H1 (cell line): ENCODE results near the gene NR2C2. TPM values are rescaled to one million over a fixed set of nuclear protein-coding genes. Genes with fewer than 3 reads are reported as not detected.

Source experiments
- CTCF ChIA-PET: fragments of 300-600 bp; sonication (Branson Sonifier 250); formaldehyde crosslinking; loops from one replicate; lab custom pipeline; 2021; ENCODE audit not compliant: partially characterized antibody; lab: Charles Lee
- POLR2A ChIA-PET: fragments of 300-600 bp; sonication (Branson Sonifier 250); formaldehyde crosslinking; loops from one replicate; lab custom pipeline; 2021; ENCODE audit warnings: inconsistent platforms; ENCODE audit not compliant: partially characterized antibody; lab: Charles Lee
- DNase-seq, 2 experiments: peaks; one replicate each; pipeline versions ENCODE4 v3.0.0 to v3.0.0-alpha.2; 2010 to 2022; ENCODE audit warnings: low spot score in 2 of 2, low read depth in 1 of 2, mixed read lengths in 1 of 2
- FAIRE-seq: peaks from 2 replicates; lab custom pipeline; 2011; peaks lifted over from hg19 to GRCh38; lab: Jason Lieb, UNC
- H2AFZ ChIP-seq: 2 replicates; pipeline ENCODE4 v1.8.1; 2012; ENCODE audit warnings: low read length, inconsistent platforms
- H2AK5ac ChIP-seq: 2 replicates; pipeline ENCODE4 v1.6.1; 2013; ENCODE audit warnings: low read depth, low read length
- H2BK120ac ChIP-seq: replicated peaks from 2 replicates; pipeline ENCODE3; 2013; ENCODE audit warnings: low read depth, low read length, inconsistent platforms
- H2BK12ac ChIP-seq: 2 replicates; pipeline ENCODE4 v1.6.1; 2013; ENCODE audit warnings: low read depth, low read length
- H2BK15ac ChIP-seq: 2 replicates; pipeline ENCODE4 v1.6.1; 2013; ENCODE audit warnings: low read length
- H2BK20ac ChIP-seq: 2 replicates; pipeline ENCODE4 v1.6.1; 2013; ENCODE audit warnings: low read length
- H2BK5ac ChIP-seq: 2 replicates; pipeline ENCODE4 v1.6.1; 2013; ENCODE audit warnings: low read depth, low read length
- H3K14ac ChIP-seq: 2 replicates; pipeline ENCODE4 v1.6.1; 2013; ENCODE audit warnings: inconsistent platforms; ENCODE audit not compliant: insufficient read length
- H3K18ac ChIP-seq: 2 replicates; pipeline ENCODE4 v1.6.1; 2013; ENCODE audit warnings: low read length; ENCODE audit errors: extremely low read depth
- H3K23ac ChIP-seq: 2 replicates; pipeline ENCODE4 v1.6.1; 2013; ENCODE audit warnings: inconsistent platforms; ENCODE audit not compliant: insufficient read length
- H3K23me2 ChIP-seq: 2 replicates; pipeline ENCODE4 v1.6.1; 2013; ENCODE audit warnings: low read depth, low read length
- H3K27ac ChIP-seq: 2 replicates; pipeline ENCODE4 v1.6.1; 2011; ENCODE audit warnings: low read depth, low read length, inconsistent platforms
- H3K27me3 ChIP-seq, 4 experiments: replicated peaks in 1 of 4; 1 replicate in 1 of 4; 2 replicates in 3 of 4; pipeline versions ENCODE4 v1.6.1 to v1.8.1; 2011 to 2013; ENCODE audit warnings: low read length in 3 of 4, mild to moderate bottlenecking in 3 of 4, inconsistent platforms in 2 of 4, mixed read lengths in 2 of 4, moderate library complexity in 1 of 4; ENCODE audit not compliant: control insufficient read depth in 3 of 4, insufficient read depth in 3 of 4; ENCODE audit errors: extremely low read depth in 1 of 4
- H3K36me3 ChIP-seq, 4 experiments: 2 replicates each; pipeline versions ENCODE4 v1.6.1 to v1.8.1; 2011 to 2013; ENCODE audit warnings: mild to moderate bottlenecking in 4 of 4, low read length in 3 of 4, moderate library complexity in 2 of 4, control low read depth in 1 of 4, inconsistent platforms in 1 of 4; ENCODE audit not compliant: insufficient read depth in 4 of 4, control insufficient read depth in 2 of 4
- H3K4ac ChIP-seq: replicated peaks from 2 replicates; pipeline ENCODE3; 2013; ENCODE audit warnings: low read length, low read depth, mixed read lengths, inconsistent platforms; ENCODE audit not compliant: insufficient read length
- H3K4me1 ChIP-seq, 4 experiments: replicated peaks in 1 of 4; 1 replicate in 1 of 4; 2 replicates in 3 of 4; pipeline versions ENCODE4 v1.6.1 to v1.8.1; 2011 to 2013; ENCODE audit warnings: low read length in 3 of 4, inconsistent platforms in 2 of 4, mixed read lengths in 1 of 4; ENCODE audit not compliant: insufficient read depth in 4 of 4, control insufficient read depth in 3 of 4
- H3K4me2 ChIP-seq, 2 experiments: 2 replicates each; pipeline versions ENCODE4 v1.6.1 to v1.8.1; 2011 to 2013; ENCODE audit warnings: low read depth in 2 of 2, low read length in 2 of 2, control low read depth in 1 of 2, inconsistent platforms in 1 of 2, mild to moderate bottlenecking in 1 of 2; ENCODE audit not compliant: insufficient read depth in 1 of 2
- H3K4me3 ChIP-seq, 4 experiments: fragments of 200-600, 300-600 bp in 1 of 4; sonication (generic), shearing (Covaris generic), sonication (Bioruptor Twin) in 1 of 4; 2 replicates each; pipeline versions ENCODE4 v1.5.1 to v1.8.1; 2011 to 2016; ENCODE audit warnings: low read length in 4 of 4, low read depth in 3 of 4, control low read depth in 2 of 4, inconsistent platforms in 2 of 4, mild to moderate bottlenecking in 2 of 4, mixed read lengths in 1 of 4, moderate library complexity in 1 of 4; ENCODE audit not compliant: insufficient read depth in 2 of 4; ENCODE audit errors: extremely low read depth in 1 of 4
- H3K56ac ChIP-seq: replicated peaks from 2 replicates; pipeline ENCODE3; 2013; ENCODE audit warnings: low read depth, mild to moderate bottlenecking, mixed read lengths, low read length, inconsistent platforms; ENCODE audit not compliant: insufficient read length
- H3K79me1 ChIP-seq: 2 replicates; pipeline ENCODE4 v1.6.1; 2013; ENCODE audit warnings: low read depth, low read length, control low read depth
- H3K79me2 ChIP-seq, 2 experiments: 2 replicates each; pipeline versions ENCODE4 v1.6.1 to v1.8.1; 2012 to 2013; ENCODE audit warnings: low read length in 2 of 2, mild to moderate bottlenecking in 2 of 2, inconsistent platforms in 1 of 2; ENCODE audit not compliant: insufficient read depth in 2 of 2, control insufficient read depth in 1 of 2
- H3K9ac ChIP-seq, 4 experiments: replicated peaks in 1 of 4; 1 replicate in 1 of 4; 2 replicates in 3 of 4; pipeline versions ENCODE4 v1.6.1 to v1.8.1; 2011 to 2013; ENCODE audit warnings: low read depth in 3 of 4, low read length in 3 of 4, control low read depth in 2 of 4, mild to moderate bottlenecking in 2 of 4, moderate library complexity in 2 of 4, inconsistent platforms in 1 of 4; ENCODE audit errors: extremely low read depth in 1 of 4
- H3K9me3 ChIP-seq, 2 experiments: 2 replicates each; pipeline versions ENCODE4 v1.6.1 to v1.8.1; 2012 to 2013; ENCODE audit warnings: mild to moderate bottlenecking in 2 of 2, moderate library complexity in 2 of 2, control low read depth in 1 of 2, inconsistent platforms in 1 of 2, low read depth in 1 of 2, low read length in 1 of 2, mixed read lengths in 1 of 2; ENCODE audit not compliant: insufficient read depth in 2 of 2
- H4K20me1 ChIP-seq, 2 experiments: replicated peaks in 1 of 2; 2 replicates each; pipeline versions ENCODE3 to v1.8.1; 2011 to 2013; ENCODE audit warnings: inconsistent platforms in 2 of 2, low read length in 2 of 2, mild to moderate bottlenecking in 1 of 2; ENCODE audit not compliant: insufficient read depth in 2 of 2, control insufficient read depth in 1 of 2
- H4K5ac ChIP-seq: 2 replicates; pipeline ENCODE4 v1.6.1; 2013; ENCODE audit warnings: low read length, low read depth, mixed read lengths, inconsistent platforms; ENCODE audit not compliant: insufficient read length
- H4K8ac ChIP-seq: 2 replicates; pipeline ENCODE4 v1.8.0; 2013; ENCODE audit warnings: mild to moderate bottlenecking, moderate library complexity, low read length, inconsistent platforms; ENCODE audit not compliant: insufficient read depth; ENCODE audit errors: extremely low read depth
- H4K91ac ChIP-seq: replicated peaks from 2 replicates; pipeline ENCODE3; 2013; ENCODE audit warnings: low read length, mixed read lengths, inconsistent platforms; ENCODE audit not compliant: insufficient read length
- BCL11A ChIP-seq, 2 experiments: IDR thresholded peaks; one replicate each; pipeline ENCODE4 v1.6.1; 2011; ENCODE audit warnings: low read depth in 2 of 2, low read length in 2 of 2, mild to moderate bottlenecking in 2 of 2
- CBX5 ChIP-seq: fragments of 300-800, 300-1000 bp; sonication (generic); IDR thresholded peaks from 2 replicates; pipeline ENCODE4 v1.7.1; 2016; ENCODE audit warnings: antibody characterized with exemption, low read length, low read depth
- HDAC6 ChIP-seq: IDR thresholded peaks from one replicate; pipeline ENCODE4 v1.7.1; 2012; ENCODE audit warnings: low read depth, mild to moderate bottlenecking, inconsistent platforms, low read length, moderate library complexity
- SAP30 ChIP-seq: fragments of 300-600 bp; sonication (generic); IDR thresholded peaks from 2 replicates; pipeline ENCODE4 v1.7.1; 2012; ENCODE audit warnings: low read length, moderate library complexity, mild to moderate bottlenecking, inconsistent platforms; ENCODE audit not compliant: insufficient read depth, insufficient replicate concordance
- SIN3A ChIP-seq, 2 experiments: IDR thresholded peaks in 1 of 2; conservative IDR thresholded peaks in 1 of 2; 2 replicates each; pipeline ENCODE4 v1.6.1; 2011 to 2012; ENCODE audit warnings: low read length in 2 of 2, improper control_type of control experiment in 1 of 2, low read depth in 1 of 2, mild to moderate bottlenecking in 1 of 2
- SP4 ChIP-seq: IDR thresholded peaks from 2 replicates; pipeline ENCODE4 v1.6.1; 2012; ENCODE audit warnings: low read length, inconsistent platforms
- SRF ChIP-seq: IDR thresholded peaks from 2 replicates; pipeline ENCODE4 v1.6.1; 2011; ENCODE audit warnings: mild to moderate bottlenecking, low read depth, low read length, moderate library complexity
- WGBS, 2 experiments: shearing (Covaris generic) in 1 of 2; methylation state at CpG; one replicate each; pipeline versions ENCODE4 v1.1.6 to v1.1.7; 2013 to 2015; ENCODE audit warnings: low lambda C conversion rate in 2 of 2, mixed read lengths in 2 of 2, inconsistent platforms in 1 of 2, low coverage in 1 of 2, missing lambda C conversion rate in 1 of 2; ENCODE audit not compliant: insufficient replicate concordance in 2 of 2, insufficient coverage in 1 of 2, insufficient read length in 1 of 2; ENCODE audit errors: extremely low coverage in 1 of 2, missing lambda C conversion rate in 1 of 2; 5-methylcytosine and 5-hydroxymethylcytosine counted together
- polyA plus RNA-seq, 7 experiments: library from polyadenylated mRNA; depleted of rRNA in 3 of 7; stranded (reverse) in 5 of 7; unstranded in 2 of 7; fragments of >200 nt in 5 of 7; fragments of 200-250 nt in 2 of 7; gene quantifications; 1 replicate in 5 of 7; 2 replicates in 1 of 7; 4 replicates in 1 of 7; pipeline versions ENCODE4 v1.2.1 to v1.2.3, GENCODE V29; 2011 to 2013; ENCODE audit warnings: missing spikeins in 2 of 7, mixed read lengths in 2 of 7
- total RNA-seq: library from RNA; stranded (reverse); fragmentation: NEBNext Ultra II Directional; extraction: Animal tissue kit (Norgen Biotek cat#: 25700); gene quantifications from 2 replicates; pipeline ENCODE4 v1.2.1, GENCODE V29; 2021

NR2C2 gene
- total and polyA plus RNA-seq, 2 of the 8 experiments (the other 6 are each of a cell fraction or from before 2014, with no cell fraction given) = 16.6 to 44.4 TPM

- Histone ChIP-seq H3K9ac (no peak overlapping the region), H3K36me3 (no peaks in the 10 kb centered on the region), H3K56ac (no peak overlapping the region), H2AFZ (no peak overlapping the region), H4K20me1 (peaks cover 0 to 2% of the 10 kb centered on the region in 2 experiments), H3K79me2 (no peaks in the 10 kb centered on the region), H3K14ac (no peak overlapping the region), H3K4me2 (no peak overlapping the region), H2BK12ac (no peak overlapping the region), H3K9me3 (no peaks in the 10 kb centered on the region), H2BK20ac (no peak overlapping the region), H3K4me1 (0 out of 7 replicates have a peak, but pooled peaks cover 0 to 6% (median 0%) of the 10 kb centered on the region in 4 experiments), H4K91ac (no peak overlapping the region), H3K23ac (no peak overlapping the region), H2BK5ac (no peak overlapping the region), H3K4ac (no peak overlapping the region), H2BK120ac (no peak overlapping the region), H3K4me3 (no peak overlapping the region), H2BK15ac (no peak overlapping the region), H3K79me1 (no peaks in the 10 kb centered on the region), H3K27me3 (no peaks in the 10 kb centered on the region), H3K27ac (no peak overlapping the region), H4K5ac (no peak overlapping the region), H2AK5ac (no peak overlapping the region), H3K23me2 (no peaks in the 10 kb centered on the region), H4K8ac (no peak overlapping the region), H3K18ac (no peak overlapping the region)
- DNase-seq (no peak), FAIRE-seq (no peak)
- ChIA-PET CTCF (interaction anchor here (0.6 to 21.0 kb wide), 43 partner anchors 11 to 713 kb away, joined by 3 to 337 read pairs (median 4); partner anchors contain the start of gene C3orf20), POLR2A (interaction anchor here (0.6 to 2.5 kb wide), 5 partner anchors 14 to 279 kb away, joined by 3 to 11 read pairs (median 3); partner anchors contain the start of gene NR2C2)
- 92% methylated on average over 1 of the region's 1 CpG; no CpG with 5 or more reads in 1 of the 2 experiments for WGBS, 2 experiments
- no peak for TF ChIP-seq SIN3A (conservative IDR thresholded peaks at IDR 0.05 in 1 of 2, IDR thresholded peaks at IDR 0.05 in 1 of 2; ENCODE audit: low read depth in 1 of 2, low read length in 2 of 2)
- no peak for TF ChIP-seq CBX5
- no peak for TF ChIP-seq HDAC6
- no peak for TF ChIP-seq SRF
- TF ChIP-seq SAP30 = no peak
- no peak for TF ChIP-seq SP4
- TF ChIP-seq BCL11A (IDR thresholded peaks at IDR 0.05; ENCODE audit: low read depth in 2 of 2, low read length in 2 of 2) = no peak
These were observed 20.8 kb upstream of the NR2C2 start for GRCh38 chr3:14926592-14926991.
